K562 (cell line): ENCODE data around the gene SHC1. TPM values are rescaled to one million over a fixed set of nuclear protein-coding genes. Genes with fewer than 3 reads are reported as not detected.

Experiments used
- ARNT ChIP-seq, 2 experiments: fragments of 450-650 bp; IDR thresholded peaks; 2 replicates each; pipeline ENCODE4 v1.6.1; 2016; ENCODE audit warnings: mild to moderate bottlenecking in 1 of 2
- CBFA2T3 ChIP-seq: fragments of 450-650 bp; IDR thresholded peaks from 2 replicates; pipeline ENCODE4 v1.6.1; 2017
- HCFC1 ChIP-seq: IDR thresholded peaks from 2 replicates; pipeline ENCODE4 v1.6.1; 2012; ENCODE audit warnings: low read depth, low read length, improper control_type of control experiment
- MAFG ChIP-seq: fragments of 450-650 bp; conservative IDR thresholded peaks from 2 replicates; pipeline ENCODE4 v1.6.1; 2016; ENCODE audit warnings: missing genetic modification characterization, missing compliant biosample characterization
- NR2C2 ChIP-seq, 2 experiments: fragments of 200-800 bp in 1 of 2; sonication (Bioruptor generic) in 1 of 2; sonication (generic) in 1 of 2; formaldehyde crosslinking in 1 of 2; IDR thresholded peaks; 2 replicates each; pipeline versions ENCODE4 v1.6.1 to v1.8.0; 2016 to 2022; ENCODE audit warnings: mild to moderate bottlenecking in 1 of 2, missing compliant biosample characterization in 1 of 2, missing genetic modification characterization in 1 of 2, missing genetic modification reagents in 1 of 2
- SMARCA5 ChIP-seq: fragments of 450-650 bp; IDR thresholded peaks from 2 replicates; pipeline ENCODE4 v1.6.1; 2016
- SMARCE1 ChIP-seq: fragments of 450-650 bp; IDR thresholded peaks from 2 replicates; pipeline ENCODE4 v1.7.1; 2016; ENCODE audit warnings: mild to moderate bottlenecking
- SMC3 ChIP-seq: conservative IDR thresholded peaks from 2 replicates; pipeline ENCODE4 v1.6.1; 2011; ENCODE audit warnings: low read depth, low read length, improper control_type of control experiment; ENCODE audit not compliant: insufficient read depth
- TRIM24 ChIP-seq, 2 experiments: fragments of 450-650 bp; IDR thresholded peaks; 2 replicates each; pipeline ENCODE4 v1.6.1; 2016
- ZNF76 ChIP-seq: fragments of 250-450 bp; sonication (Bioruptor Pico); IDR thresholded peaks from 2 replicates; pipeline ENCODE4 v1.4.0; 2020; ENCODE audit warnings: mild to moderate bottlenecking, moderate library complexity, borderline replicate concordance
- polyA plus RNA-seq, 8 experiments: library from polyadenylated mRNA; depleted of rRNA in 4 of 8; stranded (reverse) in 5 of 8; unstranded in 3 of 8; fragments of >200 nt; fragmentation: Nextera tagmentation in 2 of 8; fragmentation: Illumina TruSeq in 1 of 8; extraction: Ambion mirVana in 2 of 8; extraction: Trizol in 1 of 8; gene quantifications; 2 replicates each; pipeline versions ENCODE4 v1.2.1 to v1.2.3, GENCODE V29; 2011 to 2014; ENCODE audit warnings: inconsistent platforms in 1 of 8, missing spikeins in 1 of 8
- total RNA-seq, 7 experiments: library from RNA; depleted of rRNA in 6 of 7; stranded (reverse); fragments of >200 nt in 6 of 7; fragmentation: Illumina TruSeq in 2 of 7; extraction: Trizol in 2 of 7; gene quantifications; 2 replicates each; pipeline versions ENCODE4 v1.2.1 to v1.2.3, GENCODE V29; 2011 to 2021; ENCODE audit warnings: low replicate concordance in 1 of 7
- TF ChIP-seq, protein P1 (sequence below), 2 experiments: fragments of 450-650 bp; IDR thresholded peaks; 2 replicates each; pipeline ENCODE4 v1.6.1; 2016
- TF ChIP-seq, protein P2 (sequence below): fragments of 250-450 bp; sonication (Bioruptor Pico); IDR thresholded peaks from 2 replicates; pipeline ENCODE4 v1.5.0; 2021; ENCODE audit warnings: mild to moderate bottlenecking, borderline replicate concordance
- TF ChIP-seq, protein P3 (sequence below), 3 experiments: IDR thresholded peaks in 2 of 3; conservative IDR thresholded peaks in 1 of 3; 2 replicates each; pipeline ENCODE4 v1.5.1; 2011 to 2012; ENCODE audit warnings: low read length in 3 of 3, mild to moderate bottlenecking in 3 of 3, control low read depth in 2 of 3, improper control_type of control experiment in 1 of 3, inconsistent platforms in 1 of 3, low read depth in 1 of 3, mixed read lengths in 1 of 3, moderate library complexity in 1 of 3; ENCODE audit not compliant: insufficient read depth in 2 of 3
- TF ChIP-seq, protein P4 (sequence below): fragments of 250-450 bp; sonication (Bioruptor Pico); IDR thresholded peaks from 2 replicates; pipeline ENCODE4 v1.8.0; 2021; ENCODE audit warnings: moderate library complexity, mild to moderate bottlenecking, inconsistent platforms
- TF ChIP-seq, protein P5 (sequence below): fragments of 450-650 bp; IDR thresholded peaks from 2 replicates; pipeline ENCODE4 v1.6.1; 2016; ENCODE audit warnings: antibody characterized with exemption
- TF ChIP-seq, protein P6 (sequence below): IDR thresholded peaks from 2 replicates; pipeline ENCODE4 v1.6.1; 2014; ENCODE audit warnings: antibody characterized with exemption

The SHC1 gene
- total and polyA plus RNA-seq, 9 of the 15 experiments (the other 6 are each of a cell fraction or from before 2014, with no cell fraction given) = 4.1 to 113 (median 51.9) TPM

DNA sequence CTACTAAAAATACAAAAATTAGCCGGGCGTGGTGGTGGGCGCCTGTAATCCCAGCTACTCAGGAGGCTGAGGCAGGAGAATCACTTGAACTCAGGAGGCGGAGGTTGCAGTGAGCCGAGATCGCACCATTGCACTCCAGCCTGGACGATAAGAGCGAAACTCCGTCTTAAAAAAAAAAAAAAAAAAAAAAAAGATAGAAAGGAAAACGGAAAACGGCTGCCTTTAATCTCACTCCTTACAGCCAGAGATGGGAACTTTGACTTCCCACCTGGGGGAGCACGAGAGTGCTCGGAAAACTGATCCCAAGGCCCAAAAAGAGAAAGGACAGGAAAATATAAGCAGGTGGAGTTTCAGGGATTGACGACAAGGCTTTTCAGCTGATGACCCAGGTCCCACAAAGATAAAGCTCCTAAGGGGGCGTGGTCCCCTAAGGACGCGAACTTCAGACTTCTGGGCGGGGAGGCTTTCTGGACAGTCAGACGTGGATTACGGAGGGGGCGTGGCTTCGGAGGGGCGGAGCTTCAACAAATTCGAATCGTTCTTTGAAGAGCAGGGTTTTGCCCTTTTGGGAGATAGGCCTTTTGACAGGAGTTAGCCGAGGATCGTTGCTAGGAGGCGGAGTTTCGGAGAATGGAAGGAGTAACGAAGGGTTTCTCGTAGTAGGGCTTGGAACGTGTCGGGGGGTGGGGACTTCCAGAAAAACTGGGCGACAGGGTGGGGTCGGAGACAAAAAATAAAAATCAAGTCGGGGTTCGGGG, 3.0 kb upstream of the SHC1 start (continued):
- TF ChIP-seq SMC3 = no peak
- no peak for TF ChIP-seq ZNF76 (CRISPR knock-in tag)
- TF ChIP-seq, protein P1, sequence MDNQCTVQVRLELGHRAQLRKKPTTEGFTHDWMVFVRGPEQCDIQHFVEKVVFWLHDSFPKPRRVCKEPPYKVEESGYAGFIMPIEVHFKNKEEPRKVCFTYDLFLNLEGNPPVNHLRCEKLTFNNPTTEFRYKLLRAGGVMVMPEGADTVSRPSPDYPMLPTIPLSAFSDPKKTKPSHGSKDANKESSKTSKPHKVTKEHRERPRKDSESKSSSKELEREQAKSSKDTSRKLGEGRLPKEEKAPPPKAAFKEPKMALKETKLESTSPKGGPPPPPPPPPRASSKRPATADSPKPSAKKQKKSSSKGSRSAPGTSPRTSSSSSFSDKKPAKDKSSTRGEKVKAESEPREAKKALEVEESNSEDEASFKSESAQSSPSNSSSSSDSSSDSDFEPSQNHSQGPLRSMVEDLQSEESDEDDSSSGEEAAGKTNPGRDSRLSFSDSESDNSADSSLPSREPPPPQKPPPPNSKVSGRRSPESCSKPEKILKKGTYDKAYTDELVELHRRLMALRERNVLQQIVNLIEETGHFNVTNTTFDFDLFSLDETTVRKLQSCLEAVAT (IDR thresholded peaks at IDR 0.05) = peak; percentile 72 to 85
- TF ChIP-seq, protein P2, sequence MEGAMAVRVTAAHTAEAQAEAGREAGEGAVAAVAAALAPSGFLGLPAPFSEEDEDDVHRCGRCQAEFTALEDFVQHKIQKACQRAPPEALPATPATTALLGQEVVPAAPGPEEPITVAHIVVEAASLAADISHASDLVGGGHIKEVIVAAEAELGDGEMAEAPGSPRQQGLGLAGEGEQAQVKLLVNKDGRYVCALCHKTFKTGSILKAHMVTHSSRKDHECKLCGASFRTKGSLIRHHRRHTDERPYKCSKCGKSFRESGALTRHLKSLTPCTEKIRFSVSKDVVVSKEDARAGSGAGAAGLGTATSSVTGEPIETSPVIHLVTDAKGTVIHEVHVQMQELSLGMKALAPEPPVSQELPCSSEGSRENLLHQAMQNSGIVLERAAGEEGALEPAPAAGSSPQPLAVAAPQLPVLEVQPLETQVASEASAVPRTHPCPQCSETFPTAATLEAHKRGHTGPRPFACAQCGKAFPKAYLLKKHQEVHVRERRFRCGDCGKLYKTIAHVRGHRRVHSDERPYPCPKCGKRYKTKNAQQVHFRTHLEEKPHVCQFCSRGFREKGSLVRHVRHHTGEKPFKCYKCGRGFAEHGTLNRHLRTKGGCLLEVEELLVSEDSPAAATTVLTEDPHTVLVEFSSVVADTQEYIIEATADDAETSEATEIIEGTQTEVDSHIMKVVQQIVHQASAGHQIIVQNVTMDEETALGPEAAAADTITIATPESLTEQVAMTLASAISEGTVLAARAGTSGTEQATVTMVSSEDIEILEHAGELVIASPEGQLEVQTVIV (CRISPR knock-in tag) = no peak
- TF ChIP-seq MAFG (tag) = no peak
- TF ChIP-seq SMARCE1 = peak; percentile 68; the same call in 1 of the 2 replicates
- TF ChIP-seq CBFA2T3 = peak; percentile 66
- TF ChIP-seq, protein P3, sequence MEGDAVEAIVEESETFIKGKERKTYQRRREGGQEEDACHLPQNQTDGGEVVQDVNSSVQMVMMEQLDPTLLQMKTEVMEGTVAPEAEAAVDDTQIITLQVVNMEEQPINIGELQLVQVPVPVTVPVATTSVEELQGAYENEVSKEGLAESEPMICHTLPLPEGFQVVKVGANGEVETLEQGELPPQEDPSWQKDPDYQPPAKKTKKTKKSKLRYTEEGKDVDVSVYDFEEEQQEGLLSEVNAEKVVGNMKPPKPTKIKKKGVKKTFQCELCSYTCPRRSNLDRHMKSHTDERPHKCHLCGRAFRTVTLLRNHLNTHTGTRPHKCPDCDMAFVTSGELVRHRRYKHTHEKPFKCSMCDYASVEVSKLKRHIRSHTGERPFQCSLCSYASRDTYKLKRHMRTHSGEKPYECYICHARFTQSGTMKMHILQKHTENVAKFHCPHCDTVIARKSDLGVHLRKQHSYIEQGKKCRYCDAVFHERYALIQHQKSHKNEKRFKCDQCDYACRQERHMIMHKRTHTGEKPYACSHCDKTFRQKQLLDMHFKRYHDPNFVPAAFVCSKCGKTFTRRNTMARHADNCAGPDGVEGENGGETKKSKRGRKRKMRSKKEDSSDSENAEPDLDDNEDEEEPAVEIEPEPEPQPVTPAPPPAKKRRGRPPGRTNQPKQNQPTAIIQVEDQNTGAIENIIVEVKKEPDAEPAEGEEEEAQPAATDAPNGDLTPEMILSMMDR (IDR thresholded peaks at IDR 0.05 in 2 of 3, conservative IDR thresholded peaks at IDR 0.05 in 1 of 3; ENCODE audit: insufficient read depth in 2 of 3, low read depth in 1 of 3, low read length in 3 of 3) = peak in 1 of 3 experiments; percentile 15; a peak in 1 of 6 replicates
- TF ChIP-seq HCFC1 = no peak
- TF ChIP-seq, protein P4, sequence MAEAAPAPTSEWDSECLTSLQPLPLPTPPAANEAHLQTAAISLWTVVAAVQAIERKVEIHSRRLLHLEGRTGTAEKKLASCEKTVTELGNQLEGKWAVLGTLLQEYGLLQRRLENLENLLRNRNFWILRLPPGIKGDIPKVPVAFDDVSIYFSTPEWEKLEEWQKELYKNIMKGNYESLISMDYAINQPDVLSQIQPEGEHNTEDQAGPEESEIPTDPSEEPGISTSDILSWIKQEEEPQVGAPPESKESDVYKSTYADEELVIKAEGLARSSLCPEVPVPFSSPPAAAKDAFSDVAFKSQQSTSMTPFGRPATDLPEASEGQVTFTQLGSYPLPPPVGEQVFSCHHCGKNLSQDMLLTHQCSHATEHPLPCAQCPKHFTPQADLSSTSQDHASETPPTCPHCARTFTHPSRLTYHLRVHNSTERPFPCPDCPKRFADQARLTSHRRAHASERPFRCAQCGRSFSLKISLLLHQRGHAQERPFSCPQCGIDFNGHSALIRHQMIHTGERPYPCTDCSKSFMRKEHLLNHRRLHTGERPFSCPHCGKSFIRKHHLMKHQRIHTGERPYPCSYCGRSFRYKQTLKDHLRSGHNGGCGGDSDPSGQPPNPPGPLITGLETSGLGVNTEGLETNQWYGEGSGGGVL (CRISPR knock-in tag) = no peak
- TF ChIP-seq, protein P5, sequence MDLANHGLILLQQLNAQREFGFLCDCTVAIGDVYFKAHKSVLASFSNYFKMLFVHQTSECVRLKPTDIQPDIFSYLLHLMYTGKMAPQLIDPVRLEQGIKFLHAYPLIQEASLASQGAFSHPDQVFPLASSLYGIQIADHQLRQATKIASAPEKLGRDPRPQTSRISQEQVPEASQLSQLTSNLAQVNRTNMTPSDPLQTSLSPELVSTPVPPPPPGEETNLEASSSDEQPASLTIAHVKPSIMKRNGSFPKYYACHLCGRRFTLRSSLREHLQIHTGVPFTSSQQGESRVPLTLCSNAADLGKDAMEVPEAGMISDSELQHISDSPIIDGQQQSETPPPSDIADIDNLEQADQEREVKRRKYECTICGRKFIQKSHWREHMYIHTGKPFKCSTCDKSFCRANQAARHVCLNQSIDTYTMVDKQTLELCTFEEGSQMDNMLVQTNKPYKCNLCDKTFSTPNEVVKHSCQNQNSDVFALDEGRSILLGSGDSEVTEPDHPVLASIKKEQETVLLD = 0 out of 2 replicates have a peak, but pooled peaks have one; percentile 49
- TF ChIP-seq ARNT (IDR thresholded peaks at IDR 0.05) = peak; percentile 14 to 43; a peak in 1 of 4 replicates
- no peak for TF ChIP-seq SMARCA5
- TF ChIP-seq, protein P6, sequence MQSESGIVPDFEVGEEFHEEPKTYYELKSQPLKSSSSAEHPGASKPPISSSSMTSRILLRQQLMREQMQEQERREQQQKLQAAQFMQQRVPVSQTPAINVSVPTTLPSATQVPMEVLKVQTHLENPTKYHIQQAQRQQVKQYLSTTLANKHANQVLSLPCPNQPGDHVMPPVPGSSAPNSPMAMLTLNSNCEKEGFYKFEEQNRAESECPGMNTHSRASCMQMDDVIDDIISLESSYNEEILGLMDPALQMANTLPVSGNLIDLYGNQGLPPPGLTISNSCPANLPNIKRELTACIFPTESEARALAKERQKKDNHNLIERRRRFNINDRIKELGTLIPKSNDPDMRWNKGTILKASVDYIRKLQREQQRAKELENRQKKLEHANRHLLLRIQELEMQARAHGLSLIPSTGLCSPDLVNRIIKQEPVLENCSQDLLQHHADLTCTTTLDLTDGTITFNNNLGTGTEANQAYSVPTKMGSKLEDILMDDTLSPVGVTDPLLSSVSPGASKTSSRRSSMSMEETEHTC = no peak; the same call in 1 of the 2 replicates
- TF ChIP-seq NR2C2 (CRISPR knock-in tag; IDR thresholded peaks at IDR 0.05) = 0 out of 2 replicates have a peak, but pooled peaks have one; percentile 7
- TF ChIP-seq NR2C2 (tag; IDR thresholded peaks at IDR 0.05) = no peak
- TF ChIP-seq TRIM24 (IDR thresholded peaks at IDR 0.05) = 0 out of 4 replicates have a peak, but pooled peaks of 1 of the 2 experiments have one; percentile 20
